Measurements from ENCODE around the gene LHFPL3. TPM values are rescaled to one million over a fixed set of nuclear protein-coding genes. Genes with fewer than 3 reads are reported as not detected.

Gene LHFPL3
- total RNA-seq, 1 donor from 2014 or later = not detected

GRCh38 chr7:104664648-104665047 is 336.2 kb downstream of the LHFPL3 start:
- peaks cover 13% of the 10 kb centered on the region for H3K27me3 Mint-ChIP-seq
- no peak for DNase-seq (ENCODE audit: low spot score, unreplicated experiment)
- no peak for TF ChIP-seq CTCF (IDR thresholded peaks at IDR 0.05; ENCODE audit: unreplicated experiment)
- H3K4me3 Mint-ChIP-seq (ENCODE audit: low read depth) = no peak overlapping the region
- H3K4me1 Mint-ChIP-seq (ENCODE audit: low read depth) = no peaks in the 10 kb centered on the region
- H3K36me3 Mint-ChIP-seq (ENCODE audit: insufficient read depth) = no peaks in the 10 kb centered on the region
- H3K27ac Mint-ChIP-seq = no peak overlapping the region
- H3K9me3 Mint-ChIP-seq (ENCODE audit: low read depth) = peaks cover 4% of the 10 kb centered on the region

- TF ChIP-seq CTCF (IDR thresholded peaks at IDR 0.05; ENCODE audit: unreplicated experiment) = no peak
- Mint-ChIP-seq H3K36me3 (ENCODE audit: insufficient read depth) (no peaks in the 10 kb centered on the region), H3K4me1 (ENCODE audit: low read depth) (peaks cover 2% of the 10 kb centered on the region), H3K4me3 (ENCODE audit: low read depth) (no peak overlapping the region), H3K9me3 (ENCODE audit: low read depth) (no peaks in the 10 kb centered on the region), H3K27ac (no peak overlapping the region), H3K27me3 (peaks cover 30% of the 10 kb centered on the region)
- DNase-seq (ENCODE audit: low spot score, unreplicated experiment) = no peak
Observed at GRCh38 chr7:104677587-104677986, 349.2 kb downstream of the LHFPL3 start.

- Mint-ChIP-seq H3K27me3 (peaks cover 16% of the 10 kb centered on the region), H3K36me3 (ENCODE audit: insufficient read depth) (no peaks in the 10 kb centered on the region), H3K9me3 (ENCODE audit: low read depth) (no peaks in the 10 kb centered on the region), H3K4me1 (ENCODE audit: low read depth) (peaks cover 2% of the 10 kb centered on the region), H3K27ac (no peak overlapping the region), H3K4me3 (ENCODE audit: low read depth) (no peak overlapping the region)
- TF ChIP-seq CTCF (IDR thresholded peaks at IDR 0.05; ENCODE audit: unreplicated experiment) = no peak
- DNase-seq (ENCODE audit: low spot score, unreplicated experiment) = no peak
Observed at GRCh38 chr7:104679085-104679484, 350.7 kb downstream of the LHFPL3 start.

DNA sequence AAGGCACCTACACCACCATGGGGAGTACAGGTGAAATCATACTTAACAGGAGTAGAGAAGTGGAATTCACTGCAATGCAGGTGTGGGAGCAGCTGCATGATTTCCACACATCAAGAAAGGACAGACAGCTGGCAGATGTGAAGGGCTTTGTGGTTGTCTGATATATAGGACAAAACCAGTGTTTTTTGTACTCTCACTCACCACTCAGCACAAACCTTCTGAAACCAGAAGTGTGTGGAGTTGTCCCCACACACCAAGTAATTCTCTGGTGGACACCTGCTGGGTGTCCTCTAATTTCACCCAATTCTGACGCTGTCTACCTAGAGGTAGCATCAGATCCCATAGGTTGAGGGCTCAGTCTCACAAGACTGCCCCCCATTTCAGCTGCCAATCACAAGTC is 357.9 kb downstream of the LHFPL3 start:
- Mint-ChIP-seq H3K27ac (no peak overlapping the region), H3K9me3 (ENCODE audit: low read depth) (no peaks in the 10 kb centered on the region), H3K4me1 (ENCODE audit: low read depth) (no peaks in the 10 kb centered on the region), H3K36me3 (ENCODE audit: insufficient read depth) (no peaks in the 10 kb centered on the region), H3K27me3 (peaks cover 10% of the 10 kb centered on the region), H3K4me3 (ENCODE audit: low read depth) (no peak overlapping the region)
- no peak for DNase-seq (ENCODE audit: low spot score, unreplicated experiment)
- no peak for TF ChIP-seq CTCF (IDR thresholded peaks at IDR 0.05; ENCODE audit: unreplicated experiment)

GRCh38 chr7:104694710-104695109 is 366.3 kb downstream of the LHFPL3 start:
- Mint-ChIP-seq H3K27ac (no peak overlapping the region), H3K4me1 (ENCODE audit: low read depth) (peaks cover 4% of the 10 kb centered on the region), H3K27me3 (peaks cover 6% of the 10 kb centered on the region), H3K4me3 (ENCODE audit: low read depth) (no peak overlapping the region), H3K9me3 (ENCODE audit: low read depth) (peaks cover 7% of the 10 kb centered on the region), H3K36me3 (ENCODE audit: insufficient read depth) (no peaks in the 10 kb centered on the region)
- no peak for DNase-seq (ENCODE audit: low spot score, unreplicated experiment)
- no peak for TF ChIP-seq CTCF (IDR thresholded peaks at IDR 0.05; ENCODE audit: unreplicated experiment)
